Activated T-helper 1 cell treated with anti-CD3 and anti-CD28 coated beads, Interleukin-12 subunit alpha, Interleukin-12 subunit beta, Interleukin-2, Interleukin-4 antibody, amounts not matched to agents 30 ng/mL and 10 ng/mL and 1 ng/mL, durations not matched to agents 14 hours and 24 hours and 36 hours (primary cell): ENCODE data around the gene PRSS50. TPM values are rescaled to one million over a fixed set of nuclear protein-coding genes. Genes with fewer than 3 reads are reported as not detected.

ENCODE experiments used
- DNase-seq: peaks from one replicate; pipeline ENCODE4 v3.0.0; 2021; ENCODE audit warnings: low spot score
- H3K27ac Mint-ChIP-seq: one replicate; pipeline ENCODE4 v1.8.0; 2021; ENCODE audit warnings: mild to moderate bottlenecking, mixed read lengths
- H3K27me3 Mint-ChIP-seq: one replicate; pipeline ENCODE4 v1.8.0; 2022; ENCODE audit warnings: mild to moderate bottlenecking, moderate library complexity, mixed read lengths; ENCODE audit not compliant: insufficient read depth
- H3K36me3 Mint-ChIP-seq: one replicate; pipeline ENCODE4 v1.8.0; 2021; ENCODE audit warnings: low read depth, mixed read lengths
- H3K4me1 Mint-ChIP-seq: one replicate; pipeline ENCODE4 v1.8.0; 2021; ENCODE audit warnings: low read depth, mixed read lengths
- H3K4me3 Mint-ChIP-seq: one replicate; pipeline ENCODE4 v1.8.0; 2021; ENCODE audit warnings: mild to moderate bottlenecking, moderate library complexity, mixed read lengths
- H3K9me3 Mint-ChIP-seq: one replicate; pipeline ENCODE4 v1.8.0; 2021; ENCODE audit warnings: mixed read lengths
- intact Hi-C: fragments of 100-400 bp; cut with micrococcal nuclease; formaldehyde crosslinking; loops from one replicate; pipeline ENCODE4 v1.15.1; 2024
- total RNA-seq: library from RNA; stranded (reverse); gene quantifications from 2 replicates; pipeline ENCODE4 v1.2.3, GENCODE V29; 2022

PRSS50 gene
- total RNA-seq, 1 donor from 2014 or later: not detected

DNA sequence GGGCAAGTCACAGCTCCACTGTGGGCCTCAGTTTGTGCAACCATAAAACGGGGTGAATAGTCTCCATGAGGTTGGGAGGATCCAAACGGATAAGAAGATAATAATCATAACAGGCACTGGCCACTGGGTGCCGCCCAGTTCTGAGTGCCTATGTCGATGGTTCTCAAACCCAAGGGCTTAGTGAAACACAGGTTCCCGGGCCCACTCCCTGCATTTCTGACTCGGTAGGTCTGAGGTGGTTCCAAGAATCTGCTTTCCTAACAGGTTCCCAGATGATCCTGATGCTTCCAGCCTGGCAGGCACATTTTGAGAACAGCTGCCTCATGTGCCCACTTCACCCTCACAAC lies 45.3 kb downstream of the PRSS50 start:
- H3K4me1 Mint-ChIP-seq: no peaks in the 10 kb centered on the region
- intact Hi-C loops: no loop called here
- H3K4me3 Mint-ChIP-seq: no peak overlapping the region
- H3K27me3 Mint-ChIP-seq: no peaks in the 10 kb centered on the region
- no peaks in the 10 kb centered on the region for H3K9me3 Mint-ChIP-seq
- DNase-seq: no peak
- H3K27ac Mint-ChIP-seq: no peak overlapping the region
- no peaks in the 10 kb centered on the region for H3K36me3 Mint-ChIP-seq

DNA sequence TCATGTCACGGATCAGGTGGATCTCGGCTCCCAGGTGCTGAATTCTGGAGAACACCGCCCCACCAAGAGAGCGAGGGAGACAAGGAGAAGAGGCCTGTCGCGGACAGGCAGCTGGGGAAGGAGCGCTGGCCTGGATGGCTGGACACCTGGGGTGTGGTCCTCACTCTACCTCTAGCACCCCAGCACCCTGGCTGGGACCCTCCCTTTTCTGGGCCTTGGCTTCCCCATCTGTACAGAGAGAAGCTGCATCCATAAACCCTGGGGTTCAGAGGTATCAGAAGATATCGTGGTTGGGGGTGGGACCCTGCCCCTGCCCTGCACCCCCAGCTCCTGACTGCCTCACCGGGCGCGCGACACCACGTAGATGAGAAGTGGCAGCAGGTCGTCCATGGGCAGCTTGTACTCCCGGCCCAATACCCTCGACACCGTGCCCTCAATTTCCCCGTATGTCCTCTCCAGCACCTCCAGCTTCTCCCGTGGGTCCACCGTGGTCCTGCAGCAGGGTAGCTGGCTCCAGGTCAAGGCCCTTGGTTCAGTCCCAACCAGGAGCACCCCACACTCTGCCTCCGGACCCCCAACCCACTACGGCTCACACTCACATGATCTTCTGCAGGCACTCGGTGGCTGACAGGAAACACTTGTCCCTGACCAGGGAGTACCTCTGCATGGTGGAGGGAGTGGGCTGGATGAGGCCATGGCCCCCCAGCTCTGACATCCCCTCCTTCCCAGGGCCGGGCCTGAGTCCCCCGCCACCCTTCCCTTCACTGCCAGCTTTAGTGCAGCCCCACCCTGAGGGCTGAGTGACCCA lies 45.9 kb downstream of the PRSS50 start:
- no peaks in the 10 kb centered on the region for H3K36me3 Mint-ChIP-seq
- DNase-seq: no peak
- intact Hi-C loops: no loop called here
- no peak overlapping the region for H3K4me3 Mint-ChIP-seq
- no peaks in the 10 kb centered on the region for H3K4me1 Mint-ChIP-seq
- no peak overlapping the region for H3K27ac Mint-ChIP-seq
- H3K27me3 Mint-ChIP-seq: no peaks in the 10 kb centered on the region
- no peaks in the 10 kb centered on the region for H3K9me3 Mint-ChIP-seq

DNA sequence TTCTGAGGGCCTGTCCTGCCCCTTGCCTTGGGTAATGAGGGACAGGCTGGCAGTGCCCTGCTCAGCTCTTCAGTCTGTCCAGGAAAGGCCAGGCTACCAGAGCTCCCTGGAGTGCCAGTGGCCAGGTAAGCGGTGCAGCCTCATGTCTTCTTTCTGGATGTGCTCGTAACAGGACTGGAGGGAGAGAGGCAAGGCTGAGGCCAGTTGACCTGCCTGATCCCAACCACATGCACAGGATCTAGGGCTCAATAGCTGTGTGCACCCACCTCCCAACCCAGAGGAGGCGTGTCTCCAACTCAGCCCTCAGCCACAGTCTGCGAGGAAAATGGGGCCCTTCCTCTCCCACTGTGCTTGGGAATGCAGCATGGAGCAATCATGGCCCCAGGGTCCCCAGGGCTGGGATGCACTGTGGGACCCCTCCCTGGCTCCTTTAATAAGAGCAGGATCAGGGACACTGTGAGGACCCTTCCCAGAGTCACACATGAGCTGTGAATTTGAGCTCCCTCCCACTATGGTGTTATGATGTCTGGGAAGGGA lies 46.7 kb downstream of the PRSS50 start:
- DNase-seq: no peak
- Mint-ChIP-seq H3K9me3 (no peaks in the 10 kb centered on the region), H3K4me3 (no peak overlapping the region), H3K36me3 (no peaks in the 10 kb centered on the region), H3K4me1 (no peaks in the 10 kb centered on the region), H3K27me3 (no peaks in the 10 kb centered on the region), H3K27ac (no peak overlapping the region)
- intact Hi-C loops: no loop called here

DNA sequence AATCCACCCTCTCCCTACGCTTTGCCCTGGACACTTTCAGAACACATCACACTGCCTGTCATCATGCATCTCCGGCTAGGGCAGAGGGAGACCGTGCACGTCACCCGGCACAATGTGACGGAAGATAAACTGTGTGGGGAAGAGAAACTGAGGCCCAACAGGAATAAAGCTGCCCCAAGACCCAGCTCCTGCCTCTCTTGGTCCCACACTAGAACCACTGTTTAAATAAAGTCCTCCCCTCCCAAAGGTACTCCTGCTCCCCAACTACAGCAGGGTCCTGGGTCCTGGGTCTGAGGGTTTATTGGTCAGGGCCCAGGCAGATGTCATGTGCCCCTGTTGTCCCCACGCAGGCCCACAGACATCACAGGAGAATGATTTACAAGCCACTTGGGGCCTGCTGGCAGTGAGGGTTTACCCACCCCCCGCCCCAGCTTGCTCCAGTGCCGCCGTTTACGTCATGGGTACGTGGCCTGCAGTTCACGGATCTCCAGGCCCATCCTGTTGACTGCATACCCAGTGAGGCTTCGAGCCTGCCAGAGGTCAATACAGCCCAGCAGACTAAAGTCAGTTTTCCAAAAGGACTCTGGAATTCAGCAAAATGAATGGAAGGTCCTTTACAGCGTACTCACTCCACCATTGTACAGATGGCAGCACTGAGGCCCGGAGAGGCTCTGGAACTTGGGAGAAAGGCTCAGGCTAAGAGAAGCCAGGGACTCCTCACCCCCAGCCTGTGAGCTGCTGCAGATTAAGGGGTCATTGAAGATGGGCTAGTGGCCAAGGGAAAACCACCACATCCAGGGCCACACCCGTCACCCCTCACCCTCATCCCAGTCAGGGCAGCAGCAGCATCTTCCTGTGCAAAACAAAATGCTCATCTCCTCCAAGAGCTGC lies 47.4 kb downstream of the PRSS50 start:
- Mint-ChIP-seq H3K9me3 (no peaks in the 10 kb centered on the region), H3K4me3 (no peak overlapping the region), H3K4me1 (no peaks in the 10 kb centered on the region), H3K27me3 (no peaks in the 10 kb centered on the region), H3K27ac (no peak overlapping the region), H3K36me3 (no peaks in the 10 kb centered on the region)
- intact Hi-C loops: no loop called here
- DNase-seq: no peak

DNA sequence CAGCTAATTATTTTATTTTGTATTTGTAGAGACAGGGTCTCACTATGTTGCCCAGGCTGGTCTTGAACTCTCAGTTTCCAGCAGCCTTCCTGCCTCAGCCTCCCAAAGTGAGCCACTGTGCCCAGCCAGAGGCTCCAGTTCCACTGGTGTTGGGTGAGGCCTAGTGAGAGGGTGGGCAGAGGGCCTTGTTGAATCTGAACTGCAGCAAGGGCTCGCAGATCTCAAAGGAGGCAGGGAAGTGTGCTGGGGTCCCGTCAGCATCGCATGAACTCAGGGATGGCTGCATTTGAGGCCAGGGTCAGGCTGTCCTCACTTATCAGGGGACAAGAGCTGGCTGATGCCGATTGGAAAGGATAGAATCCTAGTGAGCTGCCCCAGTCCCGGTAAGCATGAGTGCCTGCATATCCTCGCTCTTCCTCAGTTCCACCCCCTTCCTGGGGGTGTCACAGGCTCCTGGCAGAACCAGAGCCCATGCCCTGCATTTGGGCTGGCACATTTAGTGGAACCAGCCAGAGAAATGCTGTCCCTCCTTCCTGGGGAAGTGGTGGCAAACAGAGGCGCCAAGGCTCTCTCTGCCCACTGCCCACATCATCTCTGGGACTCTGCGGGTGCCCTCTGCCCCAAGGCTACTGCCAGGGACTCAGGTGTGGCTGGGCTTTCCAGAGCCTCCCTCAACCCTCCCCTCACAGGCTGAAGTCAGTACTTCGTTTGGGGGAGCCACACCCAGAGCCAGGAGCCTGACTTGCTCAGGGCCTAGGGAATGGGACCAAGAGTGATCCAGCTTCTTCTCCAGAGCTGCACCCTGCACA lies 48.3 kb downstream of the PRSS50 start:
- Mint-ChIP-seq H3K36me3 (no peaks in the 10 kb centered on the region), H3K4me3 (no peak overlapping the region), H3K27me3 (no peaks in the 10 kb centered on the region), H3K9me3 (no peaks in the 10 kb centered on the region), H3K4me1 (no peaks in the 10 kb centered on the region), H3K27ac (no peak overlapping the region)
- DNase-seq: no peak
- intact Hi-C loops: no loop called here

DNA sequence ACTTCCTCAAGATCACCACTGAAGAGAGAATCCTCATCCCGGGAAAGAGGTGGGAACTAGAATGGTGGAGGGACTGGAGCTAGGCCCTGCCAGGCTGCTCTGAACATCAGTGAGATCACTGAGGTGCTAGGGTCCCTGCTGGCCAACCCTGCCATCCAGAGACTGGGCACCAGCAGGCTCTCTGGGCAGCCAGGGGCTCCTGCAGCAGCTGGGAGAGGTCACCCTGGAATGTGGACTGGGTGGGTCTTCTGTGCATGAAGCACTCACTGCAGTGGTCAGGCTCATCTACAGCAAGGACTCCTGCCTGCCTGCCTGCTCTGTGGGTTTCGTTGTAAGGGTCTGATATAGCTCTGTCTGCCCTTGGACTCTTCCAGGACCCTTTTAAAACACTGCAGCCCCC lies 49.1 kb downstream of the PRSS50 start:
- Mint-ChIP-seq H3K9me3 (no peaks in the 10 kb centered on the region), H3K36me3 (no peaks in the 10 kb centered on the region), H3K27me3 (no peaks in the 10 kb centered on the region), H3K4me3 (no peak overlapping the region), H3K27ac (no peak overlapping the region), H3K4me1 (no peaks in the 10 kb centered on the region)
- DNase-seq: no peak
- intact Hi-C loops: no loop called here

DNA sequence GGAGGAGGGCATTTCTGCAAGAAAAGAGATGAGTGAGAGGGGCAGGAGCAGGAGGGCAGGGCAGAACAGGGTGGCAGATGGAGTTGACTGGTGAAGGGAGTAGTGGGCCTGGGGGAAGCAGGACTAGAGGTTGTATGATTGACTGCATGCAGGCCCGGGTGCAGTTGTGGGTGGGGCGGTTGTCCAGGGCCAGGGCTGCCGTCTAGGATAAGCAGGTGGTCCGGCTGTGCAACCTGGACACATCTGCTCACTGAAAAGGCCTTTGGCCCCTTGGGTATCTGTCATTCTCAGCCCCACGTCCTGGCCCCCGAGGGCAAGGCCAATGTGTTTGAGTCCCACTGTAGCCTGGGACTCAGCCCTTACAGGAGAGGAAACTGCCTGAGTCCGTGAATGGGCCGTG lies 49.6 kb downstream of the PRSS50 start:
- no peaks in the 10 kb centered on the region for H3K36me3 Mint-ChIP-seq
- no peaks in the 10 kb centered on the region for H3K4me1 Mint-ChIP-seq
- intact Hi-C loops: no loop called here
- no peaks in the 10 kb centered on the region for H3K27me3 Mint-ChIP-seq
- no peak overlapping the region for H3K27ac Mint-ChIP-seq
- DNase-seq: no peak
- no peaks in the 10 kb centered on the region for H3K9me3 Mint-ChIP-seq
- no peak overlapping the region for H3K4me3 Mint-ChIP-seq

DNA sequence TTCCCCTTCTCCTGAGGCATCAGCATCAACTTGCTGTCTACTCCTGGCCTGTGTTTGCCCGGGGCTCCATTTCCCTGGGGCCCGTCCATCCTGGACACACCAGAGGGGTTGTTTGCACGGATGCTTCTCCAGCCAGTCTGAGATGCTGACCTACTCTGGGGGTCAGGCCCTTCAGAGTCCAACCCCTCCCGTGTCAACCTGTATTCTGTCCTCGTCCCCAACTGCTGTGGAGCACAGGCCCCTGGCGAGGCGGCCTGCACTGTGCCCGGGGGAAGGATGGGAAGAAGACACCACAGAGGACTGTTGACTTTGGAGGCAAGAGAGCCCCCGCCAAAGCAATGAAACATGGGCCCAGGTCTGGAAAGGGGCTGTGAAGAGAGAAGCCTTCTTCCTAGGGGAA lies 50.0 kb downstream of the PRSS50 start:
- H3K4me1 Mint-ChIP-seq: no peaks in the 10 kb centered on the region
- intact Hi-C loops: no loop called here
- no peaks in the 10 kb centered on the region for H3K36me3 Mint-ChIP-seq
- no peaks in the 10 kb centered on the region for H3K9me3 Mint-ChIP-seq
- H3K27me3 Mint-ChIP-seq: no peaks in the 10 kb centered on the region
- no peak for DNase-seq
- no peak overlapping the region for H3K4me3 Mint-ChIP-seq
- no peak overlapping the region for H3K27ac Mint-ChIP-seq

DNA sequence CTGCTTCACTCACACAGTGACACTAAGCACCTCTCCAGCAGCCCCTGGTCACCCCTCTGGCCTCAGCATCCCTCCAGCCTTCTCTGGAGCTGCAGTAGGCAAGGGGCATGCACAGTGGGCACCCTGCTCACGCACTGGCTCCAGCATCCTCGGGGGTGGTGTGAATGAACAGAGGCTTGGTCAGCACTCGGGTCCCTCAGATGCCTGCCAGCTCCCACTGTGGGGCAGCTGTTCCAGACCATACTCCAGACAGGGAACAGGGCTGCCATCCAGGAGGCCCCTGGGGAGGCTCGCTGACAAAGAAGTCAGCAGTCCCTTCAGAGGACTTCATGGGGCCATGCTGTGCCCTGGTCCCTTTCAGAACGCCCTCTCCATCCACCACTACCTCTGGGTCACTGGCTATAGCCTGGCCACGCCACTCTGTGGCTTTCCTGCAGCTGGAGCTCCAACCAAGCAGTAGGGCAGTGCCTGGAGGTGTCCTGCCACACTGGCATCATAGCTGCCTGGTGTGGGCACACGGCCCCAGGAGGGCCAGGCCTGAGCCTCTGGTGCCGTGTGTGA lies 50.5 kb downstream of the PRSS50 start:
- Mint-ChIP-seq H3K4me3 (no peak overlapping the region), H3K27me3 (no peaks in the 10 kb centered on the region)

DNA sequence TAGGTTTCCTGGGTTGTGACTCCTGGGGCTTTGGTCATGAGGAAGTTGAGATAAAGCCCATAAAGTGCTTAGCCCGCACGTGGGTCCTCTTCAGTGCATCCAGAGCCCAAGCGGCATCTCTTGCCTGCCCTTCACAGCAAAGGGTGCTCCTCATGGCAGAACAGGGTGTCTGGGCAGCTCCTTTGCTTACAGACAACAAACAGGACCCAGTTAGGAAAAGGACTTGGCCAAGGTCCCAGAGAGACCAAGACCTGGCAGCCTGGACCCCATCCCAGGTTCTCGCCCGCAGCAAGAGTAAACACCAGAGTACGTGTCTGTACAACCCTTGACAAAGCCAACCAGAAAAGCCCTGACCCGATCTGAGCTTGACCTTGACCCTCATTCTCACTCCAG lies 51.2 kb downstream of the PRSS50 start:
- Mint-ChIP-seq H3K27ac (no peak overlapping the region), H3K36me3 (no peaks in the 10 kb centered on the region), H3K27me3 (no peaks in the 10 kb centered on the region), H3K4me1 (no peaks in the 10 kb centered on the region), H3K9me3 (no peaks in the 10 kb centered on the region), H3K4me3 (no peak overlapping the region)
- intact Hi-C loops: no loop called here
- DNase-seq: no peak

More for the DNA sequence above, 50.5 kb downstream of the PRSS50 start:
- DNase-seq: no peak
- intact Hi-C loops: no loop called here
- Mint-ChIP-seq H3K27ac (no peak overlapping the region), H3K4me1 (no peaks in the 10 kb centered on the region), H3K9me3 (no peaks in the 10 kb centered on the region), H3K36me3 (no peaks in the 10 kb centered on the region)

DNA sequence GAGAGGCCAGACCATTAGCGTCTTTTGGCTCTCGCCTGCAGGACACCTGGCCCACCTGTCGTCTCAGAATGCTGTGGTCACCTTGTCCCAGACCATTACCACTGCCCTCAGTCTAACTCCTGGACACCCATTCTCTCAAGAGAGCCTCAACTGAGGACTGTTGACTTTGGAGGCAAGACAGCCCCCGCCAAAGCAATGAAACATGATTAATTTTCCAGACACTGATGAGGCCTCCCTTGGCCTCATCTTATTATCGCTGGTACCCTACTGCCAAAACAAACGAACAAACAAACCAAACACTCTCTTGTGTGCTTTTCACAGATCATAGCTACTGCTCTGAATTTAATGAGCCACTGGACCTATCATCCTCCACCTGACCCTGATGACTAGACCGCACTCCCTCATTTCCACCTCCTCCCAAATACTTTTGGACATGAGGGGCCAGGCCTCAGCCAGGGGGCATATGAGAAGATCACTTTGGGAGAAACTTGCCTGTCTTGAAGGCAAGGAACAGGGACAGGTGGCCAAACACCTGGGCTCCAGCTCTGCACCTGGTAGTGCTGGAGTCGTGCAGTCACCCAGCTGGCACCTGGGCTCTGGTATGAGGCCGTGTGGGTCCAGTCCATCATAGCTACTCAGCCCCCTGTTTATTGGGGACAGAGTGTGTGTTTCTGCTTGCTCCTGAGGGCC lies 51.8 kb downstream of the PRSS50 start:
- H3K27me3 Mint-ChIP-seq: no peaks in the 10 kb centered on the region
- H3K4me1 Mint-ChIP-seq: no peaks in the 10 kb centered on the region
- intact Hi-C loops: no loop called here
- H3K36me3 Mint-ChIP-seq: no peaks in the 10 kb centered on the region
- no peak overlapping the region for H3K4me3 Mint-ChIP-seq
- no peak overlapping the region for H3K27ac Mint-ChIP-seq
- no peak for DNase-seq
- no peaks in the 10 kb centered on the region for H3K9me3 Mint-ChIP-seq
